Gastroesophageal sphincter (tissue), 3 donors: Measurements from ENCODE around the gene IRF3.

Source experiments
- EP300 ChIP-seq: sonication (generic); formaldehyde crosslinking; IDR thresholded peaks from one replicate; pipeline ENCODE4 v1.6.1; 2017; ENCODE audit warnings: antibody characterized with exemption, mild to moderate bottlenecking
- POLR2AphosphoS5 ChIP-seq: sonication (generic); formaldehyde crosslinking; IDR thresholded peaks from one replicate; pipeline ENCODE4 v1.6.1; 2017; ENCODE audit warnings: antibody characterized with exemption
- TF ChIP-seq, protein P1 (sequence below), 4 experiments: fragments of 200-600 bp in 2 of 4; fragments of 450-650 bp in 2 of 4; sonication (generic) in 1 of 4; IDR thresholded peaks; one replicate each; pipeline ENCODE4 v1.5.1; 2017 to 2019; ENCODE audit warnings: antibody characterized with exemption in 4 of 4, mild to moderate bottlenecking in 2 of 4, moderate library complexity in 2 of 4

DNA sequence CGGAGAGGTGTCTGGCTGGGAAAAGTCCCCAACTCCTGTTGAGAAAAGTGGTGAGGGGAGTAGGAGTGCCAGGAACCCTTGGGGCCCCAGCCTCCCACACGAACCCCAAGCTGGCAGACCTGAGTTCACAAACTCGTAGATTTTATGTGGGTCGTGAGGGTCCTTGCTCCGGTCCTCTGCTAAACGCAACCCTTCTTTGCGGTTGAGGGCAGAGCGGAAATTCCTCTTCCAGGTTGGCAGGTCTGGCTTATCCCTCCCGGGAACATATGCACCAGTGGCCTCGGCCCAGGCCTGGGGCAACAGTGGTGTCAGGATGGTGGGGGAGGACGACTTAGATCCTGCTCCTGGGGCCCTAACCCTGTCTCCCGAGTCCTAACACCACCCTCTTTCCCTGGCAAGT, 2.4 kb downstream of the IRF3 start:
- TF ChIP-seq, protein P1, sequence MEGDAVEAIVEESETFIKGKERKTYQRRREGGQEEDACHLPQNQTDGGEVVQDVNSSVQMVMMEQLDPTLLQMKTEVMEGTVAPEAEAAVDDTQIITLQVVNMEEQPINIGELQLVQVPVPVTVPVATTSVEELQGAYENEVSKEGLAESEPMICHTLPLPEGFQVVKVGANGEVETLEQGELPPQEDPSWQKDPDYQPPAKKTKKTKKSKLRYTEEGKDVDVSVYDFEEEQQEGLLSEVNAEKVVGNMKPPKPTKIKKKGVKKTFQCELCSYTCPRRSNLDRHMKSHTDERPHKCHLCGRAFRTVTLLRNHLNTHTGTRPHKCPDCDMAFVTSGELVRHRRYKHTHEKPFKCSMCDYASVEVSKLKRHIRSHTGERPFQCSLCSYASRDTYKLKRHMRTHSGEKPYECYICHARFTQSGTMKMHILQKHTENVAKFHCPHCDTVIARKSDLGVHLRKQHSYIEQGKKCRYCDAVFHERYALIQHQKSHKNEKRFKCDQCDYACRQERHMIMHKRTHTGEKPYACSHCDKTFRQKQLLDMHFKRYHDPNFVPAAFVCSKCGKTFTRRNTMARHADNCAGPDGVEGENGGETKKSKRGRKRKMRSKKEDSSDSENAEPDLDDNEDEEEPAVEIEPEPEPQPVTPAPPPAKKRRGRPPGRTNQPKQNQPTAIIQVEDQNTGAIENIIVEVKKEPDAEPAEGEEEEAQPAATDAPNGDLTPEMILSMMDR (IDR thresholded peaks at IDR 0.05) = no peak
- TF ChIP-seq POLR2AphosphoS5 = no peak
- no peak for TF ChIP-seq EP300
